Measurements from ENCODE around the gene RPL13A. TPM values are rescaled to one million over a fixed set of nuclear protein-coding genes. Genes with fewer than 3 reads are reported as not detected.

The RPL13A gene
- polyA plus RNA-seq, 3 donors, result 2,089 to 2,580 (median 2,270) TPM

GRCh38 chr19:49502866-49503581, 15.6 kb downstream of the RPL13A start:
- DNase-seq (ENCODE audit: low read depth in 3 of 3, low spot score in 2 of 3), result peak in 1 of 3 donors; percentile 44

- DNase-seq (ENCODE audit: low read depth in 3 of 3, low spot score in 2 of 3), result no peak
These were observed 16.2 kb downstream of the RPL13A start for GRCh38 chr19:49503582-49503962.

- no peak for DNase-seq (ENCODE audit: low read depth in 3 of 3, low spot score in 2 of 3)
These were observed 19.2 kb downstream of the RPL13A start for GRCh38 chr19:49506575-49507105.

- DNase-seq (ENCODE audit: low read depth in 3 of 3, low spot score in 2 of 3), result no peak
These were observed 20.5 kb downstream of the RPL13A start for GRCh38 chr19:49507803-49508494.

GRCh38 chr19:49512970-49513745, 25.8 kb downstream of the RPL13A start:
- DNase-seq (ENCODE audit: low read depth in 3 of 3, low spot score in 2 of 3), result peak in 1 of 3 donors; percentile 63

- no peak for DNase-seq (ENCODE audit: low read depth in 3 of 3, low spot score in 2 of 3)
These were observed 26.3 kb downstream of the RPL13A start for GRCh38 chr19:49513746-49514118.

- DNase-seq (ENCODE audit: low read depth in 3 of 3, low spot score in 2 of 3), result no peak
These were observed 26.7 kb downstream of the RPL13A start for GRCh38 chr19:49514151-49514550.

- DNase-seq (ENCODE audit: low read depth in 3 of 3, low spot score in 2 of 3), result no peak
These were observed 28.4 kb downstream of the RPL13A start for GRCh38 chr19:49515767-49516166.

GRCh38 chr19:49518033-49518432, 30.6 kb downstream of the RPL13A start:
- no peak for DNase-seq (ENCODE audit: low read depth in 3 of 3, low spot score in 2 of 3)

GRCh38 chr19:49520705-49521319, 33.4 kb downstream of the RPL13A start:
- DNase-seq (ENCODE audit: low read depth in 3 of 3, low spot score in 2 of 3), result no peak

GRCh38 chr19:49524812-49525455, 37.5 kb downstream of the RPL13A start:
- no peak for DNase-seq (ENCODE audit: low read depth in 3 of 3, low spot score in 2 of 3)

- no peak for DNase-seq (ENCODE audit: low read depth in 3 of 3, low spot score in 2 of 3)
These were observed 40.9 kb downstream of the RPL13A start for GRCh38 chr19:49528211-49528771.

GRCh38 chr19:49530708-49531107, 43.3 kb downstream of the RPL13A start:
- no peak for DNase-seq (ENCODE audit: low read depth in 3 of 3, low spot score in 2 of 3)

GRCh38 chr19:49533551-49534488, 46.4 kb downstream of the RPL13A start:
- peak in 2 of 3 donors; percentile 54 to 63 for DNase-seq (ENCODE audit: low read depth in 3 of 3, low spot score in 2 of 3)

- no peak for DNase-seq (ENCODE audit: low read depth in 3 of 3, low spot score in 2 of 3)
These were observed 47.4 kb downstream of the RPL13A start for GRCh38 chr19:49534632-49535385.

- DNase-seq (ENCODE audit: low read depth in 3 of 3, low spot score in 2 of 3), result no peak
These were observed 49.6 kb downstream of the RPL13A start for GRCh38 chr19:49536921-49537462.

- no peak for DNase-seq (ENCODE audit: low read depth in 3 of 3, low spot score in 2 of 3)
These were observed 51.2 kb downstream of the RPL13A start for GRCh38 chr19:49538643-49539042.

Data from right renal cortex interstitium (tissue), 3 donors.